ENCODE measurements around the gene IL36RN. TPM values are rescaled to one million over a fixed set of nuclear protein-coding genes. Genes with fewer than 3 reads are reported as not detected.

Gene IL36RN
- total RNA-seq: not detected in 2 replicates

DNA sequence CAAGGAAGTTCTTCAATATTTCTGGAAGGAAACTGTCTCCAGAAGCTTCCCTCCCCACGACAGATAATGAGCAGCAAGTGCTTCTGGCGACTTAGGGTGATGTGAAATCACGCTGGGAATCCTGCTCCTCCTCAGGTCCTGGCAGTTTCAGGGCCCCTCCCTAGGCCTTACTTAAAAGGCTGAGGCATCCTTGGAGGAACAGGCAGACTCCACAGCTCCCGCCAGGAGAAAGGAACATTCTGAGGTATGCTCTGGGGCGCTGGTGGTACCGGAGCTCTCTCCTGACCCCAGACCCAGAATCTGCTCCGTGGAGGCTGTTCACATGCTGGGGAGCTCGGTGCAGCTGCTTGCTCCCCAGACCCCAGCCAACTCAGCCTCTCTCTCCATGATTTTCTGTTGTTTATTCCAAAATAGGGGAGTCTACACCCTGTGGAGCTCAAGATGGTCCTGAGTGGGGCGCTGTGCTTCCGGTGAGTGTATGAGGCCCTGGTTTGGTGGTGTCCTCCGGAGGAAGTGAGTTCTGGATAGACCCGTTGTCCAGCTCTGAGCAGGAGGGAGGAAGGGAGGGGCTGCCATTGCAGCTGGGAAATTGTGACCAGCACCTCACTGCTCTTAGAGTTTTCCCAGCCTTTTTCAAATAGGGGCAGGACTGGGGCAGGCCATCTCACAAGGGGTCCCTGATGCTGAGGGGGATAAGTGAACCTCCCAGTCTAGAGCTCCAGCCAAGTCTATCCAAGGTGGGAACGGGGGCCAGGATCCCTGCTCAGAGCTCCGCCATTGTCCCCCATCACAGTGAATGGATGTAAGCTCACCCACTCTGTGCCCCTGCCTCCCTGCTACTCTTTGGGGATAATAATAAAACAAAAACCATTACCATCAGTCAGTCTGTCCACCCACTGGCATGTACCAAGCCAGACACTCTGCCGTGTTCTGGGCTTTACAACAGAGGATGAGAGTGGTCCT lies at the start of gene IL36RN:
Gene IL36RN (plus strand): TSS at position 201 of the 963 bp plus-strand sequence. CDS start 241 bp downstream, at position 442.

DNA sequence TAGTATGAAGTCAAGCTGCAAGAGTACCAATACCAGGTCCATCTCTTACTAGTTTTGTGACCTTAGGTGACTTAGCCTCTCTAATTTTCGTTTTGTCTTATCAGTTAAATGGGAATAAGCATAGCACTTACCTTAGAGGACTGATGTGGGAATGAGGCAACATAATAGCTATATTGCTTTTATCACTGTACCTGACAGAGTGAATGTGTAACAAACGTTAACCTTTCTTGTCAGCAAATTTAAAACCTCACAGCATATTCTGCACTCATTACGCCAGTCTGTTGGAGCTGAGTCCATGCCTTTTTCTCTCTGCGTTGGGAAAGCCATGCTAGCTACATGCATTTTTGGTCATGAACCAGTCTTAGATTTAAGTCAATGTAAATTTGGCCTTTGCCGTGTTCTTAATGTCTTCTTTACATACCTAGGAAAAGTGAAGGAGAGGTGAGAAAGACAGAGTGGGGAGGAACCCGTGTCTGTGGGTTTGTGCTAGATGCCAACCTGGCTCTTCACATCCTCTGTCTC lies 6.5 kb upstream of the IL36RN start, which contains the start of gene IL36B:
Gene IL36B (minus strand): TSS at position 472 of the 522 bp plus-strand sequence.

DNA sequence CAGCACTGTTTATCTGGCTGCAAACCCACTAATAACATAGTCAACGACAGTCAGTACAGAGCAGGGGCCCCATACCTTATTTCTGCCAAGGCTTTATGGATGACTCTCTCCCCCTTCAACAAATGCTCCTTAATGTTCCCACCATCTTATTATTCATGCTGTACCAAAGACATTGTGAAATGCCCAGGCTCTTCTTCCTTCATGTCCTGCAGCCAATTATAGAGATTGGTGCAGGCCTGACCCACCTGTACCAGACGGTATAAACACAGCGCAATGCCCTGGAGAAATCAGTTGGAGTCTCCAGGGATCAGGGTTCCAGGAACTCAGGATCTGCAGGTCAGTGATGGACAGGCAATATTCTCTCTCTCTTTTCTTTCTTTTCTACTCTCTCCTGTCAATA lies 8.7 kb downstream of the IL36RN start, which contains the start of gene IL1F10:
Gene IL1F10 (plus strand): TSS at position 290 of the 400 bp plus-strand sequence. CDS start 4,769 bp downstream, outside the sequence.

Small RNA genes lying within 50 kb of the gene (small RNA-seq; reads per million reads assigned to genes)
- gene RNU6-1180P: not detected

Other genes starting within 250 kb of the IL36RN start
- gene IL1B, start 222.4 kb upstream of the IL36RN start, total RNA-seq: 0.36 and 0.97 TPM in 2 replicates
- gene IL37, start 148.0 kb upstream of the IL36RN start, total RNA-seq: not detected in 2 replicates
- gene IL36G, start 81.2 kb upstream of the IL36RN start, total RNA-seq: not detected in 2 replicates
- not detected in 2 replicates for gene IL36A, start 53.7 kb upstream of the IL36RN start, total RNA-seq
- not detected in 2 replicates for gene IL36B, start 6.3 kb upstream of the IL36RN start, total RNA-seq
- gene IL1F10, start 8.8 kb downstream of the IL36RN start, total RNA-seq: not detected in 2 replicates
- 0.16 and 0.61 TPM in 2 replicates for gene IL1RN, start 68.4 kb downstream of the IL36RN start, total RNA-seq
- 9.4 and 13.6 TPM in 2 replicates for gene PSD4, start 114.8 kb downstream of the IL36RN start, total RNA-seq
- gene PAX8, start 219.7 kb downstream of the IL36RN start, total RNA-seq: 9.2 and 19.8 TPM in 2 replicates

Data from hair follicle dermal papilla cell (primary cell).